PFSK-1 (cell line): ENCODE results near the gene HSPB9.

Experiments used
- POLR2AphosphoS5 ChIP-seq: IDR thresholded peaks from 2 replicates; pipeline ENCODE4 v1.6.1; 2012; ENCODE audit warnings: low read depth, mild to moderate bottlenecking, control low read depth, low read length, moderate library complexity
- TAF1 ChIP-seq: IDR thresholded peaks from 2 replicates; pipeline ENCODE4 v1.6.1; 2012; ENCODE audit warnings: low read length, control low read depth, borderline replicate concordance; ENCODE audit not compliant: insufficient read depth

DNA sequence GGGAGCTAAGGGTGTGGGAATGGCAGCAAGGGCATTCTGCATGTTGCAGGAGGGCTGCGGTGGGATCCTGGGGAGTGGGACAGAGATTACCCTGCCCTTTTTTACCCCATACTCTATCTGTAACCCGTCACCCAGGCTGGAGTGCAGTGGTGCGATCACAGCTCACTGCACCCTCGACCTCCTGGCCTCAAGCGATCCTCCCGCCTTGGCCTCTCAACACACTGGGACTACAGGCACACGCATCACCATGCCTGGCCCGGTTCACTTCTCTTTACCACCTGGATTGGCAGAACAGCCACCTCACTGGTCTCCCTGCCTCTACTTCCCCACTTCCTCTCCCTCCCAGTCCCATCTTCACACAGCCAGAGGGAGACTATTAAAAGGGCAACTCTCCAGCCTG, 33.9 kb upstream of the HSPB9 start:
- no peak for TF ChIP-seq POLR2AphosphoS5
- TF ChIP-seq TAF1, result no peak
